SK-N-SH treated with all-trans-retinoic acid at 6 μM for 48 hours (cell line): ENCODE results near the gene DRAM1.

ENCODE experiments used
- CREB5 ChIP-seq: fragments of 250-450 bp; sonication (Bioruptor Pico); IDR thresholded peaks from 2 replicates; pipeline ENCODE4 v1.5.1; 2020; ENCODE audit warnings: low read depth, mild to moderate bottlenecking, moderate library complexity
- GLIS3 ChIP-seq: fragments of 250-450 bp; sonication (Bioruptor Pico); IDR thresholded peaks from 2 replicates; pipeline ENCODE4 v1.5.0; 2020; ENCODE audit warnings: mild to moderate bottlenecking, moderate library complexity

- TF ChIP-seq CREB5 (CRISPR knock-in tag) (no peak), GLIS3 (CRISPR knock-in tag) (no peak)
These were observed 89.1 kb downstream of the DRAM1 start for GRCh38 chr12:101966496-101966895.
